ENCODE data around the gene POU6F1.

POU6F1 gene

DNA sequence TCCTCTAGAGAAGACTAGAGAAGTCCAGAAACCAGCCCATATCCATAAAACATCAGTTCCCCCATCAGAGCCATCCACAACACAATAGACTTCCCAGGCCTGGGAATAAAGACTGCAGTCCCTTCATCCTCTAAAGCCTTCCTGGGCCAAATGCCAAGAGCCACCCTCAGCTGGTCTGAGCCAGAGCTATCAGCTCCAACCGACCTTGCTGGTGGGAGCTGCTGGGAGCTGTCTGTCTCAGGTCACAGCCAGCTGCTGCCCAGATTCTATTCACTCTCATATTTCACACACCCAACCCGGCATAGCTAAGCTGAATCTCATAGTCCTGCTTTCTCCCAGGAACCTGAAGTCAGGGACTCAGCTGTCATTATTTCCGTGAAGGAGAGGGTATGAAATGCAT, 34.0 kb downstream of the POU6F1 start:
- TF ChIP-seq CTCF (IDR thresholded peaks at IDR 0.05; ENCODE audit: insufficient read depth, low read depth, low read length, missing control alignments): no peak
- DNase-seq (ENCODE audit: low read depth): no peak
- H3K4me3 ChIP-seq (ENCODE audit: low read depth, low read length): no peak overlapping the region

- no peak overlapping the region for H3K4me3 ChIP-seq (ENCODE audit: low read depth, low read length)
- TF ChIP-seq CTCF (IDR thresholded peaks at IDR 0.05; ENCODE audit: insufficient read depth, low read depth, low read length, missing control alignments): no peak
- DNase-seq (ENCODE audit: low read depth): no peak
Observed at GRCh38 chr12:51183349-51183748, 34.5 kb downstream of the POU6F1 start.

DNA sequence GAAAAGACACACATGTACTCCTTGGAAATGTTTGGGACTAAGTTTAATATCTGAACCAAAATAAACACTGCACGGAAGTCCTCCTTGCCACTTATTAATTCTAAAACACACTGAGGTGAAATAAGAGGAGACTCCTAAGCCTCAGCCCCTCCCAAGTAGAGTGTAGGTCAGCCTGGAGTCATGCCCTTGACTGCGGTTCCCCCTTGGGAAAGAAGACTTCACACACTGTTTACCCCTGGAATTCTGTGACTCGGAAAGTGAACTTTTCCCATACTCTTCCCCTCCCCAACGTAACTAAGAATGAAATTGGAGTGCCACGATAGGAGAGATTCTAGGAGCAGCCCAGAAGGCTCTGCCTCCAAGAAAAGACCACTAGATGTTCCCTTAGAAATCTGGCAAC, 36.3 kb downstream of the POU6F1 start:
- DNase-seq (ENCODE audit: low read depth): no peak
- no peak for TF ChIP-seq CTCF (IDR thresholded peaks at IDR 0.05; ENCODE audit: insufficient read depth, low read depth, low read length, missing control alignments)
- H3K4me3 ChIP-seq (ENCODE audit: low read depth, low read length): no peak overlapping the region

DNA sequence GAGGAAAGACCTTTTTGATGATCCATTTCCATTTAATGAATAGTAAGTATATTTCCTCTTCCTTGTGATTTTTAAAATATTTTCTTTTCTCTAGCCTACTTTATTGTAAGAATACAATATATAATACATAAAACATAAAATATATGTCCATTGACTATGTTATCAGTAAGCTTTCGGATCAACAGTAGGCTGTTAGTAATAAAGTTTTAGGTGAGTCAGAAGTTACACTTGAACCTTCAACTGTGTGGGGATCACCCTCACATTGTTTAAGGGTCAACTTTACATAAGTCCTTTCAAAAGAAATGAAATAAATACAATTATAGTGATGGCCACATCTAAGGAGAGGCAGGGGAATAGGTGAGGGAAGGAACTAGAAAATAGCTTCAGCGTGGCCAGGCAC, 40.0 kb downstream of the POU6F1 start:
- no peak for TF ChIP-seq CTCF (IDR thresholded peaks at IDR 0.05; ENCODE audit: insufficient read depth, low read depth, low read length, missing control alignments)
- DNase-seq (ENCODE audit: low read depth): no peak
- no peak overlapping the region for H3K4me3 ChIP-seq (ENCODE audit: low read depth, low read length)

- no peak for DNase-seq (ENCODE audit: low read depth)
- TF ChIP-seq CTCF (IDR thresholded peaks at IDR 0.05; ENCODE audit: insufficient read depth, low read depth, low read length, missing control alignments): no peak
- H3K4me3 ChIP-seq (ENCODE audit: low read depth, low read length): no peak overlapping the region
Observed at GRCh38 chr12:51174501-51174900, 43.4 kb downstream of the POU6F1 start.

DNA sequence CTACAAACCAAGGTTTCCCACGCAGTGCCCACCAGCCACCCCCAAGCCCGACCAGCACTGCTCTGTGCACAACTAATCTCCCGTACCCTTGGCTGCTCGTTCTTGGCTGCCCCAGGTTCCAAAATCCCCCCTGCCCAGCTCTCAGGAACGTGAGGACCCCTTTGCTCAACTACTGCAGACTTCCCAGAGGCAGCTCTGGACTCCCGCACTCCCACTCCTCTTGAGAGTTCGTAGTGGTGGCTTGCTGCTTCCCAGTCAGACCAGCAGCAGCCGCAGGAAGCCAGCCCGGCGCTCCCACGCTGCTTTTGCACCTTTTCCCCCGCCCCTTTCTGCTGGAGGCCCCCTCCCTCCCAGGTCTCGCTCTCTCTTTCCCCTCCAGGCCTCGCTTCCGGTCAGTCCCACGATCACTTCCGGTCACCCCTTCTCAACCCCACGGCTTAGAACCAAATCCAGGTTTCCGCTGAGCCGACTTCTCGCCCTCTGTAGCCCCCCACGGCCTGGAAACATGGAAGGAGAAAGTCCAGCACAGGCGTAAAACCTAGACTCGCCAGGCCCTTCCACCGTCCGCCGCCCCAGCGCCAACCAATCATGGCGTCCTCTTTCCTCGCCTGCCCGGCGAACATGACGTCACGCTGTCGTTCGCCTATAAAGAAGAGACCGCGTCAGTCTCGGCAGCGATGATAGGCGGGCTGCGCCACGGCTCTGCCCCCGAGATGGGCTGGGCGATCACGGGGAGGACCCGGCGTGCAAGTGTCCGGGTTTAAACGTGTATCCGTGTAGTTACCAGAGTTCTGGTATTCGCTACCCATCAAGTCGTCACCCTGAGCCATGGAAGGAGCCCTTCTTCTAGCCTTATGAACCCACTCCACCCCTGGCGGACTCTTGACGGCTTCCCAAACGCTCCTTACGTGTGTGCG, 45.1 kb downstream of the POU6F1 start, which contains the start of gene TFCP2:
TSS of gene TFCP2 (minus strand) at position 621 of the 917 bp plus-strand sequence. CDS start 713 bp downstream, outside the sequence.
- no peak for TF ChIP-seq CTCF (IDR thresholded peaks at IDR 0.05; ENCODE audit: insufficient read depth, low read depth, low read length, missing control alignments)
- DNase-seq (ENCODE audit: low read depth): peak; percentile 97
- peak within 1 kb of the TSS; percentile 89 for H3K4me3 ChIP-seq (ENCODE audit: low read depth, low read length)
